Mammary epithelial cell (primary cell): Measurements from ENCODE around the gene ELMOD3.

Experiments used
- EZH2 ChIP-seq: IDR thresholded peaks from 2 replicates; pipeline ENCODE4 v1.6.1; 2012; ENCODE audit warnings: low read length, inconsistent platforms, borderline replicate concordance
- TF ChIP-seq, protein P1 (sequence below), 2 donors: IDR thresholded peaks in 1 of 2; conservative IDR thresholded peaks in 1 of 2; 2 replicates each; pipeline ENCODE4 v1.5.1; 2011 to 2012; ENCODE audit warnings: inconsistent platforms in 2 of 2, low read length in 2 of 2, mild to moderate bottlenecking in 2 of 2, control low read depth in 1 of 2, low read depth in 1 of 2; ENCODE audit not compliant: insufficient read depth in 1 of 2; ENCODE audit errors: extremely low read depth in 1 of 2

DNA sequence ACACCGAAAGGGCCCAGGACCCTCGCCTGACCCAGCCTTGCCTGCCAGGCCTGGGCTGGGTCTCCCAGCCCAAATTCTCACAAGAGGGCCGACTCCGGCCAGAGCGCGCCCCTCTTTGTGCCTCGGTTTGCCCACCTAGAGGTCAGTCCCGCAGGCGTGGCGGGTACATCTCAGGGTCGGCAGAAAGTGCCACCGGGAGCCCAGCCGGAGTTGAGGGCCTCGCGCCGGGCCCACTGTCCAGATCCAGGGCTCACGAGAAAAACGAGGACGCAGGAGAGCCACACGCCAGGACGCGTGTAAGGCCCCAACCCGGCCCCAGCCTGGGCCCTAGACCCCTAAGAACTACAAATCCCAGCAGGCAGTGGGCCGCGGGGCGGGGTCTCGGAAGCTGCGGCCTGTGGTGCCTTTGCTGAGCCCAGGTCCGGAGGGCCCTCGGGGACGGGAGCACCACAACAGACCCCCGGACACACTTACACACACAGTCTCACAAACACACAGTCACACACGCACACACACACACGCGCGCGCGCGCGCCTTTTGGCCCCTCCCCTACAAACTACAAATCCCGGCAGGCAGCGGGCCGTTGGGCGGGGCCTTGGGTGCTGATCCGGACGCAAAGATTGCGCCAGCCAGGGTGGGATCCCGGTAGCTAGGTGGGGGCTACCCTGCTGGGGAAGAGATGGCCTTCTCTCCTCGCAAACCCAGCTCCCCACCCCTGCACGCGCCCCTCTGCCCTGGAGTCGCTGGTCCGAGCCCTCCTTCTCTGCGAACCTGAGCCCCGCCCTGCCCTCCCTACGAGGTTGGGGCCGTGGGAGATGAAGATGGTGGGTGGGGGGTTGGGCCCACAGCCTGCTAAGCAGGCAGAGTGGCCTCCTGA lies 63.8 kb downstream of the ELMOD3 start, which contains the start of gene SH2D6:
- TF ChIP-seq, protein P1, sequence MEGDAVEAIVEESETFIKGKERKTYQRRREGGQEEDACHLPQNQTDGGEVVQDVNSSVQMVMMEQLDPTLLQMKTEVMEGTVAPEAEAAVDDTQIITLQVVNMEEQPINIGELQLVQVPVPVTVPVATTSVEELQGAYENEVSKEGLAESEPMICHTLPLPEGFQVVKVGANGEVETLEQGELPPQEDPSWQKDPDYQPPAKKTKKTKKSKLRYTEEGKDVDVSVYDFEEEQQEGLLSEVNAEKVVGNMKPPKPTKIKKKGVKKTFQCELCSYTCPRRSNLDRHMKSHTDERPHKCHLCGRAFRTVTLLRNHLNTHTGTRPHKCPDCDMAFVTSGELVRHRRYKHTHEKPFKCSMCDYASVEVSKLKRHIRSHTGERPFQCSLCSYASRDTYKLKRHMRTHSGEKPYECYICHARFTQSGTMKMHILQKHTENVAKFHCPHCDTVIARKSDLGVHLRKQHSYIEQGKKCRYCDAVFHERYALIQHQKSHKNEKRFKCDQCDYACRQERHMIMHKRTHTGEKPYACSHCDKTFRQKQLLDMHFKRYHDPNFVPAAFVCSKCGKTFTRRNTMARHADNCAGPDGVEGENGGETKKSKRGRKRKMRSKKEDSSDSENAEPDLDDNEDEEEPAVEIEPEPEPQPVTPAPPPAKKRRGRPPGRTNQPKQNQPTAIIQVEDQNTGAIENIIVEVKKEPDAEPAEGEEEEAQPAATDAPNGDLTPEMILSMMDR (conservative IDR thresholded peaks at IDR 0.05 in 1 of 2, IDR thresholded peaks at IDR 0.05 in 1 of 2; ENCODE audit: extremely low read depth in 1 of 2, insufficient read depth in 1 of 2, low read depth in 1 of 2, low read length in 2 of 2): no peak
- TF ChIP-seq EZH2: no peak
